ENCODE results near the gene FOXD4L3. TPM values are rescaled to one million over a fixed set of nuclear protein-coding genes. Genes with fewer than 3 reads are reported as not detected.
"Not testable (repeated sequence)": the region's sequence is repeated elsewhere in the genome, so short reads cannot be mapped to it uniquely, and the experiment has no call there.

FOXD4L3 gene
- polyA plus RNA-seq, 1 donor: not detected

- not testable (repeated sequence) for DNase-seq
These were observed 49.0 kb downstream of the FOXD4L3 start for GRCh38 chr9:68351689-68352088.

Other genes starting within 250 kb of the FOXD4L3 start
- gene ZNG1C, start 60.9 kb upstream of the FOXD4L3 start, polyA plus RNA-seq (ENCODE audit: insufficient read length): 8.2 TPM
- gene PGM5, start 53.7 kb downstream of the FOXD4L3 start, polyA plus RNA-seq (ENCODE audit: insufficient read length): 61.6 TPM
- 1.8 TPM for gene TMEM252, start 238.0 kb downstream of the FOXD4L3 start, polyA plus RNA-seq (ENCODE audit: insufficient read length)

Measured in hindlimb muscle (tissue), 1 donor.